GM18519 (cell line): ENCODE data around the gene TIFAB.
A peak's percentile ranks its signal among the peaks of the same experiment; 100 is the strongest.

Experiments
- ATAC-seq: cut with Tn5 transposase; IDR thresholded peaks from one replicate; pipeline ENCODE4 v1.9.1; 2021; ENCODE audit warnings: mild to moderate bottlenecking, moderate library complexity; ENCODE audit not compliant: unreplicated experiment, low FRiP score

TIFAB gene

GRCh38 chr5:135482381-135482933 is 30.3 kb upstream of the TIFAB start:
- ATAC-seq: no peak

- no peak for ATAC-seq
These were observed 29.8 kb upstream of the TIFAB start for GRCh38 chr5:135481909-135482311.

- no peak for ATAC-seq
These were observed 29.2 kb upstream of the TIFAB start for GRCh38 chr5:135481387-135481786.

GRCh38 chr5:135480511-135480910 is 28.4 kb upstream of the TIFAB start:
- no peak for ATAC-seq

- ATAC-seq: no peak
These were observed 26.8 kb upstream of the TIFAB start for GRCh38 chr5:135478938-135479337.

- ATAC-seq: no peak
These were observed 25.5 kb upstream of the TIFAB start for GRCh38 chr5:135477613-135478066.

- no peak for ATAC-seq
These were observed 24.7 kb upstream of the TIFAB start for GRCh38 chr5:135476615-135477581.

- ATAC-seq: no peak
These were observed 22.0 kb upstream of the TIFAB start for GRCh38 chr5:135473956-135474670.

- no peak for ATAC-seq
These were observed 20.0 kb upstream of the TIFAB start for GRCh38 chr5:135472141-135472540.

GRCh38 chr5:135471726-135472125 is 19.6 kb upstream of the TIFAB start:
- no peak for ATAC-seq

- no peak for ATAC-seq
These were observed 17.8 kb upstream of the TIFAB start for GRCh38 chr5:135469911-135470310.

- ATAC-seq: no peak
These were observed 16.4 kb upstream of the TIFAB start for GRCh38 chr5:135468541-135468940.

GRCh38 chr5:135467871-135468485 is 15.8 kb upstream of the TIFAB start:
- ATAC-seq: no peak

- ATAC-seq: no peak
These were observed 15.0 kb upstream of the TIFAB start for GRCh38 chr5:135467051-135467625.

- no peak for ATAC-seq
These were observed 14.3 kb upstream of the TIFAB start for GRCh38 chr5:135466178-135467050.

GRCh38 chr5:135465391-135466122 is 13.4 kb upstream of the TIFAB start:
- ATAC-seq: no peak

GRCh38 chr5:135462304-135462703 is 10.2 kb upstream of the TIFAB start:
- ATAC-seq: peak; percentile 66

GRCh38 chr5:135461481-135462151 is 9.5 kb upstream of the TIFAB start:
- ATAC-seq: no peak
